H1 (cell line): ENCODE results near the gene MSI2. TPM values are rescaled to one million over a fixed set of nuclear protein-coding genes. Genes with fewer than 3 reads are reported as not detected.

Experiments
- ATF2 ChIP-seq: IDR thresholded peaks from 2 replicates; pipeline ENCODE4 v1.6.1; 2012; ENCODE audit warnings: low read length, inconsistent platforms
- CTCF ChIP-seq, 3 experiments: IDR thresholded peaks; 1 replicate in 2 of 3; 2 replicates in 1 of 3; pipeline versions ENCODE4 v1.5.1 to v1.6.1; 2011; ENCODE audit warnings: low read length in 3 of 3, mild to moderate bottlenecking in 3 of 3, inconsistent platforms in 2 of 3, low read depth in 1 of 3, moderate library complexity in 1 of 3; ENCODE audit not compliant: insufficient read depth in 1 of 3; ENCODE audit errors: control extremely low read depth in 1 of 3
- JUN ChIP-seq: IDR thresholded peaks from 2 replicates; pipeline ENCODE4 v1.6.1; 2011; ENCODE audit warnings: low read depth, mild to moderate bottlenecking, improper control_type of control experiment, low read length
- POLR2AphosphoS5 ChIP-seq: IDR thresholded peaks from 2 replicates; pipeline ENCODE4 v1.6.1; 2011; ENCODE audit warnings: low read depth, low read length
- polyA plus RNA-seq, 7 experiments: library from polyadenylated mRNA; depleted of rRNA in 3 of 7; stranded (reverse) in 5 of 7; unstranded in 2 of 7; fragments of >200 nt in 5 of 7; fragments of 200-250 nt in 2 of 7; gene quantifications; 1 replicate in 5 of 7; 2 replicates in 1 of 7; 4 replicates in 1 of 7; pipeline versions ENCODE4 v1.2.1 to v1.2.3, GENCODE V29; 2011 to 2013; ENCODE audit warnings: missing spikeins in 2 of 7, mixed read lengths in 2 of 7
- total RNA-seq: library from RNA; stranded (reverse); fragmentation: NEBNext Ultra II Directional; extraction: Animal tissue kit (Norgen Biotek cat#: 25700); gene quantifications from 2 replicates; pipeline ENCODE4 v1.2.1, GENCODE V29; 2021

The MSI2 gene
- total and polyA plus RNA-seq, 2 of the 8 experiments (the other 6 are each of a cell fraction or from before 2014, with no cell fraction given): 36.7 to 80.6 TPM

- TF ChIP-seq ATF2 (no peak), CTCF (IDR thresholded peaks at IDR 0.05; ENCODE audit: control extremely low read depth in 1 of 3, insufficient read depth in 1 of 3, low read depth in 1 of 3, low read length in 3 of 3) (no peak), JUN (no peak), POLR2AphosphoS5 (no peak)
These were observed 138.1 kb downstream of the MSI2 start (continued) for GRCh38 chr17:57394375-57394774.
